GM23248 (cell line): ENCODE data around the gene CDH4. TPM values are rescaled to one million over a fixed set of nuclear protein-coding genes. Genes with fewer than 3 reads are reported as not detected.
"Not testable (repeated sequence)": the region's sequence is repeated elsewhere in the genome, so short reads cannot be mapped to it uniquely, and the experiment has no call there.

ENCODE experiments used
- DNase-seq: peaks from one replicate; pipeline ENCODE4 v3.0.0-alpha.2; 2015
- H2AFZ ChIP-seq: fragments of 200-600 bp; sonication (generic); 2 replicates; pipeline ENCODE4 v1.6.1; 2016; ENCODE audit warnings: antibody characterized with exemption
- H3F3A ChIP-seq: fragments of 200-600 bp; sonication (generic); 2 replicates; pipeline ENCODE4 v1.6.1; 2016; ENCODE audit warnings: mild to moderate bottlenecking, antibody characterized with exemption, mixed run types; ENCODE audit not compliant: insufficient read depth
- H3K27ac ChIP-seq: fragments of 200-600 bp; sonication (generic); 2 replicates; pipeline ENCODE4 v1.5.1; 2016; ENCODE audit warnings: mild to moderate bottlenecking
- H3K27me3 ChIP-seq: fragments of 200-600 bp; sonication (generic); replicated peaks from 2 replicates; pipeline ENCODE4 v1.6.1; 2016; ENCODE audit warnings: mild to moderate bottlenecking; ENCODE audit not compliant: insufficient read depth
- H3K36me3 ChIP-seq: fragments of 200-600 bp; sonication (generic); 2 replicates; pipeline ENCODE4 v1.6.1; 2016; ENCODE audit warnings: low read depth, mild to moderate bottlenecking
- H3K4me1 ChIP-seq: fragments of 200-600 bp; sonication (generic); 2 replicates; pipeline ENCODE4 v1.6.1; 2016; ENCODE audit warnings: mild to moderate bottlenecking; ENCODE audit not compliant: insufficient read depth
- H3K4me2 ChIP-seq: fragments of 200-600 bp; sonication (generic); one replicate; pipeline ENCODE4 v1.6.1; 2016; ENCODE audit warnings: mild to moderate bottlenecking; ENCODE audit not compliant: unreplicated experiment
- H3K4me3 ChIP-seq: fragments of 200-600 bp; sonication (generic); 2 replicates; pipeline ENCODE4 v1.5.1; 2016; ENCODE audit warnings: mild to moderate bottlenecking
- H3K79me2 ChIP-seq: fragments of 200-600 bp; sonication (generic); 2 replicates; pipeline ENCODE4 v1.6.1; 2016; ENCODE audit warnings: mild to moderate bottlenecking; ENCODE audit not compliant: insufficient read depth
- H3K9ac ChIP-seq: fragments of 200-600 bp; sonication (generic); 2 replicates; pipeline ENCODE4 v1.6.1; 2016; ENCODE audit warnings: mild to moderate bottlenecking
- H3K9me2 ChIP-seq: fragments of 200-600 bp; sonication (generic); 2 replicates; pipeline ENCODE4 v1.6.1; 2016; ENCODE audit warnings: mixed run types, mild to moderate bottlenecking, moderate library complexity; ENCODE audit not compliant: insufficient read depth
- H3K9me3 ChIP-seq: fragments of 200-600 bp; sonication (generic); one replicate; pipeline ENCODE4 v1.6.1; 2017; ENCODE audit warnings: low read depth
- H4K20me1 ChIP-seq: fragments of 200-600 bp; sonication (generic); 2 replicates; pipeline ENCODE4 v1.6.0; 2016; ENCODE audit not compliant: insufficient read depth
- EZH2 ChIP-seq: fragments of 200-600 bp; sonication (generic); IDR thresholded peaks from 2 replicates; pipeline ENCODE4 v1.6.1; 2018; ENCODE audit warnings: antibody characterized with exemption, mild to moderate bottlenecking; ENCODE audit not compliant: insufficient read depth, poor library complexity, severe bottlenecking
- EZH2phosphoT487 ChIP-seq: fragments of 200-600 bp; sonication (generic); IDR thresholded peaks from 2 replicates; pipeline ENCODE4 v1.6.1; 2018; ENCODE audit warnings: antibody characterized with exemption, moderate library complexity, mild to moderate bottlenecking, low read depth; ENCODE audit not compliant: insufficient read depth
- whole genome bisulfite sequencing, 2 experiments: methylation state at CpG; one replicate each; pipeline ENCODE4 v1.1.6; 2015 to 2017; ENCODE audit warnings: low lambda C conversion rate in 2 of 2, low coverage in 1 of 2; ENCODE audit errors: missing lambda C conversion rate in 2 of 2; 5-methylcytosine and 5-hydroxymethylcytosine counted together
- in situ Hi-C: fragments of 300-500 bp; cut with MboI; formaldehyde crosslinking; loops from 2 replicates; pipeline ENCODE4 v1.15.0; 2020
- polyA plus RNA-seq: library from polyadenylated mRNA; unstranded; fragments of >200 nt; fragmentation: Nextera tagmentation; extraction: Ambion mirVana; gene quantifications from 2 replicates; pipeline ENCODE4 v1.2.1, GENCODE V29; 2016
- total RNA-seq: library from RNA; depleted of rRNA; stranded (reverse); fragments of >200 nt; shearing (Covaris generic); gene quantifications from 2 replicates; pipeline ENCODE4 v1.2.3, GENCODE V29; 2014

CDH4 gene
- total and polyA plus RNA-seq, 2 experiments from 2014 or later = 1.1 to 3.9 TPM

DNA sequence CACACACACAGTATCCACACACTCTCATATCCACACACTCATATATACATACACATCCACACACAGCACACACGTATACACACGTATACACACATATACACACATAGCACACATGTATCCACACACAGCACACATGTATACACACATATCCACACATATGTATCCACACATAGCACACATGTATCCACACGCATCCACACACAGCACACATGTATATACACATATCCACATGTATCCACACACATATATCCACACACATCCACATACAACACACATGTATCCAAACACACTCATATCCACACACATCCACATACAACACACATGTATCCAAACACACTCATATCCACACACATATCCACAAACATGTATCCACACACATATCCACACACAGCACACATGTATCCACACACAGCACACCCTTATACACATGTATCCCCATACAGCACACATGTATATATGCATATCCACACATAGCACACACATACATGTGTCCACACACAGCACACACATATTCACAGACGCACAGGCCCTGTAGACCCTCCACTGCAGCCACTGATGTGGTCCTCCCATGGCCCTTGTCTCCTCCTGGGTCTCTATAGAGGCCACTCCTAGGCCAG lies 172.1 kb downstream of the CDH4 start:
- H3K9ac ChIP-seq = no peak overlapping the region
- no peaks in the 10 kb centered on the region for H3K36me3 ChIP-seq
- no peaks in the 10 kb centered on the region for H3K9me3 ChIP-seq
- TF ChIP-seq EZH2phosphoT487 (no peak), EZH2 (no peak)
- DNase-seq = no peak
- no peak overlapping the region for H2AFZ ChIP-seq
- H3K4me2 ChIP-seq = no peak overlapping the region
- H3K4me3 ChIP-seq = no peak overlapping the region
- H4K20me1 ChIP-seq = no peaks in the 10 kb centered on the region
- no peaks in the 10 kb centered on the region for H3K4me1 ChIP-seq
- no peaks in the 10 kb centered on the region for H3K79me2 ChIP-seq
- in situ Hi-C loops = no loop called here
- H3F3A ChIP-seq = no peaks in the 10 kb centered on the region
- H3K27ac ChIP-seq = no peak overlapping the region
- WGBS, 2 experiments = 58 to 66% methylated on average over 4 of the region's 4 CpGs
- no peaks in the 10 kb centered on the region for H3K27me3 ChIP-seq
- no peaks in the 10 kb centered on the region for H3K9me2 ChIP-seq

DNA sequence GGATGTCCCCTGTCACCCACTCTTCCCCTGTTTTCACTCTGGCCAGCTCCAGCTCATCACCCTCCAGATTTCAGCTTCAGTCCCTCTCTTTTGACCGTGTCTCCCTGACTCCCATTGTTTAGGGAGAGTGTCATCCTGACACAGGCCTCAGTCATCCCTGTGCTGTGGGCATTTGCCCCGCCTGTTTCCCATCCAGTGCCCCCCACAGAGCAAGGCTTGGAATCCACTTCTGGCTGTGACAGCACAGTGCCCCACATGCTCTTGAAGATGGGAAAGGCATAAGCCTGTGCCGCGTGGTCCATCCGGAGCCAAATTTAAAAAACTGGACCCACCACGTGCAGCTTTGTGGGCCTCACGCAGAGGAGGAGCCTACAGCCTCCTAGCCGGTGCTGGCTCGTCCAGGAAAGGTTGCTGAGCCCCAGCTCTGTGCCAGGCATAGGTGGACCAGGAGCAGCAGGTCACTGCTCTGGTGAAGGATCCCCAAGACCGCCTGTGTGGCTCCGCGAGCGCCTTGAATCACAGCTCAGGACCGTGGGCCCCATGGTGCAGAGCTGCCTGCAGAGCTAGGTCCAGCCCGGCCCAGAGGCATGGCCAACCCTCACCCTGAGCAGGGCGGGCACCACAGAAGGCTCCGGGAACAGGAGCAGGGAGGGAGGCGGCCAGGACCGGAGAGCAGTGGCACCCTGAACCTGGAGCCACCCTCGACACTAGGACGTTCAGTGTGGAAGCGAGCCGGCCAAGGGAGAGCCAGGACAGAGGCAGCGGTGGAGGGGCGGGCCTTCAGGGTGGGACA lies 172.8 kb downstream of the CDH4 start:
- Histone ChIP-seq H3K4me1 (no peaks in the 10 kb centered on the region), H4K20me1 (no peaks in the 10 kb centered on the region), H2AFZ (no peak overlapping the region), H3K9me2 (no peaks in the 10 kb centered on the region), H3K27me3 (no peaks in the 10 kb centered on the region), H3K36me3 (no peaks in the 10 kb centered on the region), H3K4me2 (no peak overlapping the region), H3K9me3 (no peaks in the 10 kb centered on the region), H3K4me3 (no peak overlapping the region), H3K9ac (no peak overlapping the region), H3K27ac (no peak overlapping the region), H3F3A (no peaks in the 10 kb centered on the region), H3K79me2 (no peaks in the 10 kb centered on the region)
- WGBS, 2 experiments = 60 to 70% methylated on average over 20 to 24 of the region's 25 CpGs
- in situ Hi-C loops = no loop called here
- no peak for DNase-seq
- TF ChIP-seq EZH2phosphoT487 (no peak), EZH2 (no peak)

DNA sequence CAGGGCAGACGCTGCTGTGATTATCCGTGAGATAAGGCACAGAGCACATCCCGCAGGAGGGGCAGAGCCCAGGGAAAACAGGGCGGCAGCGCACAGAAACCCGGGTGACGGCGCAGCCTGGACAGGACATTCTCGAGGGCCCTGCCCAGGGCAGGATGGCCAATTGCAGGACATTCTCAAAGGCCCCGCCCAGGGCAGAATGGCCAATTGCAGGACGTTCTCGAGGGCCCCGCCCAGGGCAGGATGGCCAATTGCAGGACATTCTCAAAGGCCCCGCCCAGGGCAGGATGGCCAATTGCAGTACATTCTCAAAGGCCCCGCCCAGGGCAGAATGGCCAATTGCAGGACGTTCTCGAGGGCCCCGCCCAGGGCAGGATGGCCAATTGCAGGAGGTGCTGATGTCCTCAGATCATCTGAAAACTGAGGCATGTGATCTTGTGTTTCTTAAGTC lies 173.5 kb downstream of the CDH4 start:
- H3K9ac ChIP-seq, H3K79me2 ChIP-seq, H3K9me3 ChIP-seq, DNase-seq, H3K4me3 ChIP-seq, H2AFZ ChIP-seq, H4K20me1 ChIP-seq, H3K27me3 ChIP-seq, H3F3A ChIP-seq, H3K4me2 ChIP-seq, H3K4me1 ChIP-seq, H3K36me3 ChIP-seq, H3K27ac ChIP-seq, in situ Hi-C loops, H3K9me2 ChIP-seq: not testable (repeated sequence)
- 61 to 63% methylated on average over 13 to 18 of the region's 18 CpGs for WGBS, 2 experiments

DNA sequence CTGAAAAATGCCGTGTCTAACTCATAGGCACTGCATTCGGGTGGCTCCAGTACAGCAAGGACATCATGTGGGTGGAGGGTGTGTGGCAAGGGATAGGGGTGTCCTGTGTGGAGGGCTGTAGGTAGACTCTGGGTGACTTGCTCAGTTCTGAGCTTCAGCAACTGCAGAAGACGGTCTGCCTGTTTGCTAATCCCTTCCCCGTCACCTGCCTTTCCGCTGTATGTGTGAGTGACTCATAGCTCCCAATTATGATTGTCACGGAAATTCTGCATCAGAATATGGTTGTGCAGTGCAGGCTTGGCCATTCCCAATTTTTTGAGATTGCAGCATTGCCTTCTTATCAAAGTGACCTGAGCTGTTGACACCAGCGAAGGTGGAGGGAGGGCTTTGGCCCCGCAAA lies 174.3 kb downstream of the CDH4 start:
- TF ChIP-seq EZH2phosphoT487 (no peak), EZH2 (no peak)
- H3K9ac ChIP-seq = no peak overlapping the region
- no peaks in the 10 kb centered on the region for H3K9me3 ChIP-seq

More for the DNA sequence above, 174.3 kb downstream of the CDH4 start:
- in situ Hi-C loops = no loop called here
- H3K79me2 ChIP-seq = no peaks in the 10 kb centered on the region
- no peaks in the 10 kb centered on the region for H3K36me3 ChIP-seq
- no peaks in the 10 kb centered on the region for H3K27me3 ChIP-seq
- no peaks in the 10 kb centered on the region for H3K9me2 ChIP-seq
- no peak for DNase-seq
- H2AFZ ChIP-seq = no peak overlapping the region
- no peak overlapping the region for H3K4me2 ChIP-seq
- 64 to 66% methylated on average over 8 of the region's 8 CpGs for WGBS, 2 experiments
- no peaks in the 10 kb centered on the region for H3K4me1 ChIP-seq
- no peak overlapping the region for H3K27ac ChIP-seq
- H3K4me3 ChIP-seq = no peak overlapping the region
- H4K20me1 ChIP-seq = no peaks in the 10 kb centered on the region
- H3F3A ChIP-seq = no peaks in the 10 kb centered on the region
